ENCODE data around the gene TRAK1. TPM values are rescaled to one million over a fixed set of nuclear protein-coding genes. Genes with fewer than 3 reads are reported as not detected.

The TRAK1 gene
- total RNA-seq, 1 donor from 2014 or later: 36.1 TPM

- peaks cover 24% of the 10 kb centered on the region for H3K27me3 ChIP-seq (ENCODE audit: control insufficient read depth, insufficient read depth, low read length)
Measured at GRCh38 chr3:42265059-42265991, 174.2 kb downstream of the TRAK1 start.

GRCh38 chr3:42266085-42266484, 174.9 kb downstream of the TRAK1 start, which contains the start of gene CCK:
TSS of gene CCK (minus strand) at chr3:42266185. CDS start at chr3:42263630, 2,555 bp downstream.
- TF ChIP-seq CTCF (IDR thresholded peaks at IDR 0.05; ENCODE audit: insufficient read depth, low read length, severe bottlenecking): no peak
- DNase-seq (ENCODE audit: low read depth) (no peak), FAIRE-seq (no peak)
- H3K4me3 ChIP-seq (ENCODE audit: low read depth, low read length): no peak within 1 kb of the TSS
- no peaks in the 10 kb centered on the region for H3K36me3 ChIP-seq (ENCODE audit: control insufficient read depth, insufficient read depth, low read length)
- peaks cover 28% of the 10 kb centered on the region for H3K27me3 ChIP-seq (ENCODE audit: control insufficient read depth, insufficient read depth, low read length)

More at GRCh38 chr3:42265059-42265991, 174.2 kb downstream of the TRAK1 start:
- FAIRE-seq (no peak), DNase-seq (ENCODE audit: low read depth) (no peak)
- TF ChIP-seq CTCF (IDR thresholded peaks at IDR 0.05; ENCODE audit: insufficient read depth, low read length, severe bottlenecking): no peak
- Histone ChIP-seq H3K4me3 (ENCODE audit: low read depth, low read length) (no peak overlapping the region), H3K36me3 (ENCODE audit: control insufficient read depth, insufficient read depth, low read length) (no peaks in the 10 kb centered on the region)

- FAIRE-seq (no peak), DNase-seq (ENCODE audit: low read depth) (no peak)
- Histone ChIP-seq H3K36me3 (ENCODE audit: control insufficient read depth, insufficient read depth, low read length) (no peaks in the 10 kb centered on the region), H3K27me3 (ENCODE audit: control insufficient read depth, insufficient read depth, low read length) (peaks cover 28% of the 10 kb centered on the region), H3K4me3 (ENCODE audit: low read depth, low read length) (no peak overlapping the region)
- TF ChIP-seq CTCF (IDR thresholded peaks at IDR 0.05; ENCODE audit: insufficient read depth, low read length, severe bottlenecking): no peak
Measured at GRCh38 chr3:42267878-42268277, 176.7 kb downstream of the TRAK1 start.

GRCh38 chr3:42269647-42270046, 178.5 kb downstream of the TRAK1 start:
- no peaks in the 10 kb centered on the region for H3K36me3 ChIP-seq (ENCODE audit: control insufficient read depth, insufficient read depth, low read length)
- TF ChIP-seq CTCF (IDR thresholded peaks at IDR 0.05; ENCODE audit: insufficient read depth, low read length, severe bottlenecking): no peak
- H3K4me3 ChIP-seq (ENCODE audit: low read depth, low read length): no peak overlapping the region
- DNase-seq (ENCODE audit: low read depth) (no peak), FAIRE-seq (no peak)
- H3K27me3 ChIP-seq (ENCODE audit: control insufficient read depth, insufficient read depth, low read length): peaks cover 25% of the 10 kb centered on the region

- Histone ChIP-seq H3K36me3 (ENCODE audit: control insufficient read depth, insufficient read depth, low read length) (no peaks in the 10 kb centered on the region), H3K4me3 (ENCODE audit: low read depth, low read length) (no peak overlapping the region), H3K27me3 (ENCODE audit: control insufficient read depth, insufficient read depth, low read length) (peaks cover 16% of the 10 kb centered on the region)
- FAIRE-seq (no peak), DNase-seq (ENCODE audit: low read depth) (no peak)
- TF ChIP-seq CTCF (IDR thresholded peaks at IDR 0.05; ENCODE audit: insufficient read depth, low read length, severe bottlenecking): no peak
Measured at GRCh38 chr3:42270561-42270960, 179.4 kb downstream of the TRAK1 start.

All from bronchial epithelial cell (primary cell).